A172 (cell line): ENCODE results near the gene JMJD1C. TPM values are rescaled to one million over a fixed set of nuclear protein-coding genes. Genes with fewer than 3 reads are reported as not detected.
A peak's percentile ranks its signal among the peaks of the same experiment; 100 is the strongest.

Source experiments
- DNase-seq: peaks from one replicate; pipeline ENCODE4 v3.0.0-alpha.2; 2015; ENCODE audit warnings: low spot score
- total RNA-seq: library from RNA; depleted of rRNA; stranded (reverse); fragments of >200 nt; shearing (Covaris generic); gene quantifications from 2 replicates; pipeline ENCODE4 v1.2.3, GENCODE V29; 2014; rRNA removed

Gene JMJD1C
- total RNA-seq, 1 experiment from 2014 or later, result 98.3 TPM

DNA sequence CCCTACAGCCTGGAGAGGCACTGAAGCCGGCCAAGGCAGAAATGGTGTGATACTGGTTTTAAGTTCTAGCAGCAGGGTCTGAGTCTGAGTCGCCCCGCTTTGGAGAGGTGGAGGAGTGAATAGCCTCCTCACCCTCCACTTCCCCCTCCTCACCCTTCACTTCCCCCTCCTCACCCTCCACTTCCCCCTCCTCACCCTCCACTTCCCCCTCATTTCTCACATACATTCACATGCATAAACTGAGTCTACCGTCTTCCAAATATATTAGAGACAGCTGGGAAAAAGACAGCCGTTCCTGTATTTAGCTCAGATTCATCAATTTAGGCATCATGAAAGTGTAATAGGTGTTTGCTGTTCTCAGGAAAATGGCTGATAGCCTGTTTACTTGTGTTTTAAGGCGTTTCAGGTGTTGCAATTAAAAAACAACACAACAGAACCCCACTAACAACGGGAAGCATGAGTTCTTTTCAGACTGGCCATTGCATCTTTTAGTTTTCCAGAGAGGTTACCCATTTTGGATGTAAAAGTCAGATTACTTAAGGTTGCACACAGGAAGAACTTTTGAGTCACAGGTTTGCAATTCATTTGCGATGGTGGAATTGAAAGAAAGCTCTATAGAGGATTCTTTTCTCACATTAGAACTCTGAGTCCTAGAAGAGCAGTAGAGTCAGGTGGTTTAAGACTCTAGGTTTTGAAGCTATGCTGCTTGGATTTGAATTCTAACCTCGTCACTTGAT, 331.8 kb downstream of the JMJD1C start:
- DNase-seq, result peak; percentile 36

DNA sequence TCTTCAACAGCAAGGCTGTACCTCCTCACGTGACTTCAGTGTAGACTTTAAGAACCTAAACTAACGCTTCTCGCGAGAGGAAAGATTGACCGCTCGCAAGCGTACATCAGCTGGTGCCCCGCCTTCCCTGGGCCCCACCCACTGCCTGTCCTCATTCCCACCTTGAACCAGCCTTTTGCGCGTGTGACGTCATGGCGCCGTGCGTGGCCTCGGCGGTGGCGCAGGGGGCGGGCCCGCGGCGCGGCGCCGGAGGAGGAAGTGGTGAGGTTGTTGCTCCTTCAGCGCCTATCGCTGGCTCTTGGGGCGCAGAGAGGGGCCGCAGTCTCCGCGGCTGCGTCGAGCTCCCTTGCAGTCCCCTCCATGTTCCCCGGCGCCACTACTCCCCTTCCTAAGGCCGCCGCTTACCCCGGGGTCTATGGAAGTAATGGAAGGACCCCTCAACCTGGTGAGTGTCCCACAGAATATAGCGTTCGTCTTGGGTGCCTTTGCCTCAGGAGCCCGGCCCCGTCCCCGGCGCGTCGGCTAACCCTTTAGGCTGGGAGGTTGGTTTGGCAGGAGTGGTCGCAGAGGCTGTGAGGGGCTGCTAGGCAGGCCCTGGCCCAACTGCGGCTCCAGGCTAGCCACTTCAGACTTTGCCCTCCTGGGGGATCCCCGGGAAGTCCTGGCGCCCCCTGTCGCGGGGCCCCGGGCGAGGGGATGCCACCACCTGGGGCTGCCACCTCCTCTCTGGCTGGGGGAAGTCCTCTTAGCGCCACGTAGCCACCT, 332.5 kb downstream of the JMJD1C start, which contains the start of gene NRBF2:
Gene NRBF2 (plus strand): TSS at position 273 of the 765 bp plus-strand sequence. CDS start 143 bp downstream, at position 416.
- peak; percentile 100 for DNase-seq

DNA sequence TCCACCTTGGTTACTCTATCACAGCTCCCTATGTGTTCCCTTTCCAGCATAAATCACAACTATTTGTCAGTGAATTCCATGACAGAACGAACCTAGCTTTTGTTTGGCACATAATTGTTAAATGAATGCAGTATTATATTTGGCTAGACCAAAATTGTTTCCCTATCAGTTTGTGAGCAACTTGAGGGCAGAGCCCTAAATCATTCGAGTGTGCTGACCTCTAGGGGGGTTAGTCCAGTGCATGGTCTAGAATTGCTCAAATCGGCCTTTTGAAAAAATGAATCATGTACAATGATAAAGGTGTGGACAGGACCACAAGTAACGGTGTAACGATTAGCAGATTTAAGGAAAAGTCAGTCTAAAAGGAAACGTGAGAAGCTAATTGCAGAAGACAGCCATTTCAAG, 333.1 kb downstream of the JMJD1C start:
- no peak for DNase-seq

DNA sequence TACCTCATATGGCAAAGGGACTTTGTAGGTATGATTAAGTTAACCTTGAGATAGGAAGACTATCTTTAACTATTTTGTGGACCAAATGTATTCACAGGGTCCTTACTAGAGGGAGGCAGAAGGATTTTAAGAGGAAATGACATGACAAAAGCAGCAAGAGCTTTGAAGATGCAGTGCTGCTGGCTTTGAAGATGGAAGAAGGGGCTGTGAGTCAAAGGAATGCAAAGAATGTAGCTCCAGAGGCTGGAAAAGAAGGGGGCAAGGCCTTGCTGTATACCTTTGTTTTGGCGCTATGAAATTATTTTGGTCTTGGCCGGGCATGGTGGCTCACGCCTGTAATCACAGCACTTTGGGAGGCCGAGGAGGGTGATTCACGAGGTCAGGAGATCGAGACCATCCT, 335.9 kb downstream of the JMJD1C start:
- DNase-seq, result no peak

DNA sequence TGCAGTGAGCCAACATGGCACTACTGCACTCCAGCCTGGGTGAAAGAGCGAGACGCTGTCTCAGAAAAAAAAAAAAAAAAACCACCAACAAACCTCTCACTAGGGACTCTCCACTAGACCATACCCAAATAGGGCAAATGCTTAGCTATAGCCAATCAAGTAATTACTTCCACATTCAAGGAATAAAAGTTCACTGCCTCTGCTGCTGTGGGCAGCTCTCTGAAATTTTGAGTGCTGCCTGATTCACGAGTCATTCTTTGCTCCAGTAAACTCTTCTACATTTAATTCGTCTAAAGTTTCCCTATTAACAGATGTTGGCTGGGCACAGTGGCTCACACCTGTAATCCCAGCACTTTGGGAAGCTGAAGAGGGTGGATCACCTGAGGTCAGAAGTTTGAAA, 337.3 kb downstream of the JMJD1C start:
- no peak for DNase-seq

DNA sequence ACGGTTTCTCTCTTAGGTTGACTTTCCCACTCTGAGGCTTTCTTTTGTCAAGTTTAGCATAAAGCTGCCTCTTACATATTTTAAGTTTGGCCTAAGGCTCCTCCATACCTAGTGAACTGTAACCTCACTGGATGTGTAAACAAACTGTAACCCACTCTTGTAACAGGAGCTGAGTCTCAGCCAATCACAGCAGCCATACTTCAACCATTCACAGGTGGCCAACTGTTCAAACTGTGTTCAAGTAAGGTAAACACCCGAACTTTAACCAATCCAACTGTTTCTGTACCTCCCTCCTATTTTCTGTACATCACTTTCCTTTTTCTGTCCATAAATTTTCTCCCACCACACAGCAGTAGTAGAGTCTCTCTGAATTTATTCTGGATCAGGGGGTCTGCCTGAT, 340.3 kb downstream of the JMJD1C start:
- no peak for DNase-seq

DNA sequence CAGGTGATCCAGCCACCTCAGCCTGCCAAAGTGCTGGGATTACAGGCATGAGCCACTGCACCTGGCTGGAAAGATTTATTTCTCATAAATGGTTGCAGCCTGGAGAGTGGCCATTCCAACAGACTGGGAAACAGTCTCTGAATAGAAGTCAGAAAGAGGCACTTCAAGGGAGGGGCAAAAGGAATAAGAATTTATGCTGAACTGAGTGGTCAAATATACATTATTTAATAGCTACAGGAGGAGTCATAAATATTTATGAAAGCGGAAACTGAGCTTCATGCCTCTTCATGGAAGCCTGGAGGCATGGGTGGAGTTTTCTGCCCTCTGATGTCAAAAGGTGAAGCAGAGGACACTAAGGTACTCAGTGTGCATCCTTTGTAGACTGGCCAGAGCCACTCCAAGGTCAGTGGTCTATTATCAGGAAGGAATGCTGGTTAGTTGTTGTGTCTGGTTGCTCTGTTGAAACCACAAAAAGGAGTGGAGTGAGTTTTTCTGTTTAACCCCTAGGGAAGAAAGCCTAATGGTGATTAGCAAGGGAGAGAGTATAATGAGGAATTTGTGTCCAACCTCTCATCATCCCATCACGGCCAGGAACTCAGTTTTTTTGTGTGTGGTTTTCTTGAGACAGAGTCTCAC, 341.9 kb downstream of the JMJD1C start:
- DNase-seq, result no peak

DNA sequence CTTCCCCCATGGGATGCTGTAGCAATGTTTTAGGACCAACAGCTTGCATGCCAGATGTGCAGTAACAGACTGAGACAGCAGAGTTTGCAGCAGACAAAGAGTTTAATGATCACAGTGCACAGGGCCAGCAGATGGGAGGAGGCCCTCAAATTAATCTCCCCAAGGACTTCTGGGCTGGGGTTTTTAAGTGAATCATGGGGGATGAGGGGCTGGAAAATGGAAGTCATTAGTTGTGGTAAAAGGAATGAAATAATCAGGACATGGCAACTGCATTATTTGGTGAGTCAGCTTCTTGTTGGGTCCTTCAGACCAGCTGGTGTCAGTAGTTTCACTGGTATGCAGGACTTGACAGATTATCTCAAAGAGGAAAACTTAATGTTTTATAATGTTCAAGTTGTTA, 345.2 kb downstream of the JMJD1C start:
- DNase-seq, result peak; percentile 49

DNA sequence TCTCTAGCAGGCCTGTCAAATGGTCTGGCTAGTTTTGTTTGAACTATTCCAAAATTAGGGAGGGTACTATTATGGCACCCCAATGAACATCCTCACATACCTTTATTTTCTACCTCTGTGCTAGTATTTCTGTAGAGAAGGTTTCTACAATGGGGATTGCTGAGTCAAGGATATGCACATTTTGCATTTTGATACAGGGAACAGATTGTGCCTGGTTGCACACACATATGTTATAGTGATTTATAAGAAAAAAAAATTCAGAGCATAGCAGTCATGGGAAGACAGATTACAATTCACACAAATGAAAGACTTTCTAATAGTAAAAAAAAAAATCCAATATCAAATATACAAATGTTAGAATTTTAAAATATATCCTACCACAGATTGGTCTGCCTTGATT, 346.7 kb downstream of the JMJD1C start:
- DNase-seq, result no peak

Other genes with a start within 250 kb of the JMJD1C start
- 69.1 and 101 TPM in 2 replicates for gene REEP3, start 55.4 kb upstream of the JMJD1C start, total RNA-seq